ENCODE results near the gene KCTD16. TPM values are rescaled to one million over a fixed set of nuclear protein-coding genes. Genes with fewer than 3 reads are reported as not detected.

KCTD16 gene
- total RNA-seq, 2 donors from 2014 or later = 0.14 to 0.62 TPM

- H3K4me3 ChIP-seq = no peak overlapping the region
- no peaks in the 10 kb centered on the region for H3K27me3 ChIP-seq (replicated peaks; ENCODE audit: insufficient read depth)
- H3K36me3 ChIP-seq = no peaks in the 10 kb centered on the region
- H3K27ac ChIP-seq = no peak overlapping the region
- H3K9me3 ChIP-seq = no peaks in the 10 kb centered on the region
- no peak for DNase-seq (ENCODE audit: low spot score)
- 86% methylated on average over 1 of the region's 1 CpG for WGBS
- intact Hi-C loops (cut with DNase I) = no loop called here
- no peak for TF ChIP-seq POLR2A (IDR thresholded peaks at IDR 0.05)
- no peak for TF ChIP-seq CTCF (IDR thresholded peaks at IDR 0.05)
- no peak for TF ChIP-seq POLR2AphosphoS5 (IDR thresholded peaks at IDR 0.05)
- no peaks in the 10 kb centered on the region for H3K4me1 ChIP-seq (replicated peaks)
Measured at GRCh38 chr5:144429905-144430304, 259.2 kb downstream of the KCTD16 start.

DNA sequence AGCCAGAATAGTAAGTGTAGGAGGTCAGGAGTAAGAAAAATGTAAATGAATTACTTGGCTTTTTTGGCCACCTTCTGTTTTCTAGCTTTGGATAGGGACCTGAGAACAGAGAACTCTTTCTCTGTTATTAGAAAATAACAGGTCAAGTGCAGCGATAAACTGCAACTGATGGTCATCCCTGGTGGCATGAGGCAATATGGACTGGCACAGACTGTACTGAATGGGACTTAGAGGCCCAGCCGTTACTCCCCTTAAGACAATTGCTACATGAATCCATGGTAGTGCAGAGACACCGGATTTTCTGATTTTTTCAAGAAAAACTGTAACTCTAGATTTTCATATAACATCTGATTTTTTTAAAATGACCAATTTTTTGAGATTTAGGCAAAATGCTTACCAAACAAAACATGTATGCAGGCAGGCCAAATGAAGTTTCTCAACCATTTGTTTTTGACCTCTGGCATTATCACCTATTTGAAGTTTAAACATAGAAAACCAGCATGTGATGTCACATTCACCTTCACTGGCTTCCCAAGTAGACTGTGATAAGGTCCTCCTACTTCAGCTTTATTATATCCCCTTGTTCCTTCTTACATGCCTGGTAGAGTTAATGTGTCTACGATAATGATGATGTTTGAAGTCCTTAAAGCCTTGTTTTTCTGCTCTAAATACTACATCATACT, 262.6 kb downstream of the KCTD16 start:
- Histone ChIP-seq H3K4me1 (replicated peaks) (no peaks in the 10 kb centered on the region), H3K4me3 (no peak overlapping the region), H3K27ac (no peak overlapping the region), H3K36me3 (no peaks in the 10 kb centered on the region), H3K27me3 (replicated peaks; ENCODE audit: insufficient read depth) (no peaks in the 10 kb centered on the region), H3K9me3 (no peaks in the 10 kb centered on the region)
- intact Hi-C loops (cut with DNase I) = no loop called here
- no peak for DNase-seq (ENCODE audit: low spot score)
- no peak for TF ChIP-seq CTCF (IDR thresholded peaks at IDR 0.05)
- TF ChIP-seq POLR2A (IDR thresholded peaks at IDR 0.05) = no peak
- no peak for TF ChIP-seq POLR2AphosphoS5 (IDR thresholded peaks at IDR 0.05)
- 94% methylated on average over 4 of the region's 4 CpGs for WGBS

DNA sequence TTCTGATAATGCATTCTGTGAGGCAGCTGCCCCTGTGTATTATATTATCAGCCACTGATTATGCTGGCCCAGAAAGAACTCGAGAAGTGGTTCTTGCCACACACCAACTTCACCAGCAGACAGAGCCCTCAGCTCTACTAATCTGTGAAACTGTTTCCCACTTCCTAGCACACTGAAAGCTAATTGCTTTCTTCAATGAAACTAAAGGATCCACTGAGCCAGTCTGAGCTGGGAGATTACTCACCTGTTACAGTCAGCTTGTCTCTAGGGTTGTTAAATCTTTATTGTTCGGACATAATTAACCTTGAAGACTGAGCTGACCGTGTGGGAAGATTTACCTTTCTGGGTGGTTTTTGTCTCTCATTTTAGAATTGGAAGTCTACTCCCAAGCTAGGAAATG, 263.2 kb downstream of the KCTD16 start:
- WGBS = 58% methylated on average over 3 of the region's 3 CpGs
- DNase-seq (ENCODE audit: low spot score) = no peak
- Histone ChIP-seq H3K4me3 (no peak overlapping the region), H3K27me3 (replicated peaks; ENCODE audit: insufficient read depth) (no peaks in the 10 kb centered on the region), H3K9me3 (no peaks in the 10 kb centered on the region), H3K4me1 (replicated peaks) (no peaks in the 10 kb centered on the region), H3K36me3 (no peaks in the 10 kb centered on the region), H3K27ac (no peak overlapping the region)
- TF ChIP-seq POLR2AphosphoS5 (IDR thresholded peaks at IDR 0.05) (no peak), POLR2A (IDR thresholded peaks at IDR 0.05) (no peak), CTCF (IDR thresholded peaks at IDR 0.05) (no peak)
- intact Hi-C loops (cut with DNase I) = no loop called here

DNA sequence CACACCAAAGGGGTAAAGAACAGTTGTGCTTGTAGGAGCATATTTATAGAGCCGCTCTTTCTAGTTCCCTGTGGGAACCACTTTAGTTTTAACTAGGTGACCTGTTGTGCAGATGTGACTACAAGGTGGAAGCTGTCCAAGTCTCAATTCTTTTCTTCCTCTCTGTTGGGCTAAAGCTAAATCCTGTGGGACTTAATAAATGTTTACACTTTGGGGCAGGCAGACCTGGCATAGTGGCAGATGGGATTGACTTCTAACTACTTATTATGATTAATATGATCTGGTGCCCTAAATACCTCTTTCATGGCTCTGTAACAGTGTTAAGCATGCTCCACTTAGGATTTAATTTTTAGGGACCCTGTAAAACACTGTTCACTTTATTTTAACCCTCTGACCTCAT, 265.3 kb downstream of the KCTD16 start:
- Histone ChIP-seq H3K4me3 (no peak overlapping the region), H3K27me3 (replicated peaks; ENCODE audit: insufficient read depth) (no peaks in the 10 kb centered on the region), H3K27ac (no peak overlapping the region), H3K36me3 (no peaks in the 10 kb centered on the region), H3K9me3 (no peaks in the 10 kb centered on the region), H3K4me1 (replicated peaks) (no peaks in the 10 kb centered on the region)
- no peak for TF ChIP-seq CTCF (IDR thresholded peaks at IDR 0.05)
- TF ChIP-seq POLR2A (IDR thresholded peaks at IDR 0.05) = no peak
- no peak for TF ChIP-seq POLR2AphosphoS5 (IDR thresholded peaks at IDR 0.05)
- WGBS = 29% methylated on average over 1 of the region's 1 CpG
- intact Hi-C loops (cut with DNase I) = no loop called here
- no peak for DNase-seq (ENCODE audit: low spot score)

GRCh38 chr5:144438237-144438636, 267.6 kb downstream of the KCTD16 start:
- TF ChIP-seq CTCF (IDR thresholded peaks at IDR 0.05) (no peak), POLR2AphosphoS5 (IDR thresholded peaks at IDR 0.05) (no peak), POLR2A (IDR thresholded peaks at IDR 0.05) (no peak)
- H3K36me3 ChIP-seq = no peaks in the 10 kb centered on the region
- 90% methylated on average over 4 of the region's 4 CpGs for WGBS

More at GRCh38 chr5:144438237-144438636, 267.6 kb downstream of the KCTD16 start:
- H3K27ac ChIP-seq = no peak overlapping the region
- no peaks in the 10 kb centered on the region for H3K4me1 ChIP-seq (replicated peaks)
- no peak overlapping the region for H3K4me3 ChIP-seq
- no peaks in the 10 kb centered on the region for H3K9me3 ChIP-seq
- no peak for DNase-seq (ENCODE audit: low spot score)
- intact Hi-C loops (cut with DNase I) = no loop called here
- no peaks in the 10 kb centered on the region for H3K27me3 ChIP-seq (replicated peaks; ENCODE audit: insufficient read depth)

Data from prostate gland (tissue), 2 donors.